HuH-7.5 (cell line): Measurements from ENCODE around the gene ATG9B.

ENCODE experiments used
- DNase-seq: peaks from one replicate; pipeline ENCODE4 v3.0.0; 2011; ENCODE audit warnings: low spot score

The ATG9B gene

DNA sequence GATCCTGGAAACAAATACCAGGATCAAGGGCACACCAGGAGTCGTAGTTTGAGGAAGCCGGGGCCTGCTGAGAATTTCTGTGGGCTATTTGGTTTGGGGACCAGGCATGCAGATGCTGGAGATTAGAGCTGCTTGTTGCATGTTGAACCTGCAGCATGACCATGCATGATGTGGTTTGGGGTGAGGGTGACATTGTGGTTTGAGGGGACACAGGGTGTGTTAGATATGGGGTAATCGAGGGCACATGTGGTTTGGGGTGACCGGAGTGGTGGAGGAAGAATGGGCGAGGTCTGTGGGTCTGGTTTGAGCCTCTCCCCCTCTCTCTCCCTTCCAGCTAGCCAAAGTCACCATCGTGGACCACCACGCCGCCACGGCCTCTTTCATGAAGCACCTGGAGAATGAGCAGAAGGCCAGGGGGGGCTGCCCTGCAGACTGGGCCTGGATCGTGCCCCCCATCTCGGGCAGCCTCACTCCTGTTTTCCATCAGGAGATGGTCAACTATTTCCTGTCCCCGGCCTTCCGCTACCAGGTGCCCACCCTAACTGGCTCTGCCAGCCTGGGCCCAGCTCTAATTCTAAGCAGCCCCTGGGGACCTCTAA is 23.3 kb downstream of the ATG9B start:
- DNase-seq: no peak

DNA sequence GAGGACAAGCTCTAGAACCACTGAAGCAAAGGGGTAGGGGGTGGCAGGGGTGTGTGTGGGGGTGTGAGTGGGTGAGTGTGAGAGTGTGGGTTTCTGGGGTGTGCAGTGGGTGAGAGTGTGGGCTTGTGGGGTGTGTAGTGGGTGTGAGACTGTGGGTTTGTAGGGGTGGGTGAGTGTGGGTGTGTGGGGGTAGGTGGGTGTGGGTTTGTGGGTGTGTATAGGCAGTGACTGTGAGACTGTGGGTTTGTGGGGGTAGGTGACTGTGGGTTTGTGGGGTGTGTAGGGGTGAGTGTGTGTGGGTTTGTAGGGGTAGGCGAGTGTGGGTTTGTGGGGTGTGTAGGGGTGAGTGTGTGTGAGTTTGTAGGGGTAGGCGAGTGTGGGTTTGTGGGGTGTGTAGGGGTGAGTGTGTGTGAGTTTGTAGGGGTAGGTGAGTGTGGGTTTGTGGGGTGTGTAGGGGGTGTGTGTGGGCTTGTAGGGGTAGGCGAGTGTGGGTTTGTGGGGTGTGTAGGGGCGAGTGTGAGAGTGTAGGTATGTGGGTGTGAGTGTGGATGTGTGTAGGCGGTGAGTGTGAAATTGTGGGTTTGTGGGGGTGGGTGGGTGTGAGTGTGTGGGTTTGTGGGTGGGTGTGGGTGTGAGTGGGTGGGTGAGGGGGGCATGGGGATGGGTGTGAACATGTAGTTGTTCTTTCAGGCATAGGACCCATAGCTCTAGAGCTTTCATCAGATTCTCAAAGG is 24.6 kb downstream of the ATG9B start:
- no peak for DNase-seq

- no peak for DNase-seq
These were observed 25.3 kb downstream of the ATG9B start for GRCh38 chr7:150999001-150999400.

- no peak for DNase-seq
These were observed 26.0 kb downstream of the ATG9B start for GRCh38 chr7:150998341-150998740.

GRCh38 chr7:150997817-150998216 is 26.5 kb downstream of the ATG9B start:
- no peak for DNase-seq

DNA sequence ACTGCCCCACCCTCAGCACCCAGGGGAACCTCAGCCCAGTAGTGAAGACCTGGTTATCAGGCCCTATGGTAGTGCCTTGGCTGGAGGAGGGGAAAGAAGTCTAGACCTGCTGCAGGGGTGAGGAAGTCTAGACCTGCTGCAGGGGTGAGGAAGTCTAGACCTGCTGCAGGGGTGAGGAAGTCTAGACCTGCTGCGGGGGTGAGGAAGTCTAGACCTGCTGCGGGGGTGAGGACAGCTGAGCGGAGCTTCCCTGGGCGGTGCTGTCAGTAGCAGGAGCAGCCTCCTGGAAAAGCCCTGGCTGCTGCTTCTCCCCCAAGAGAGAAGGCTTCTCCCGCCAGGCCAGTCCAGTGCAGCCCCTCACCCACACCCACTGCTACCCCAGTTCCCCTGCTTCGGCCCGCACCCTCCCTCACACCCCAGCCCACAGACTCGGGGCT is 27.2 kb downstream of the ATG9B start:
- no peak for DNase-seq

GRCh38 chr7:150996376-150997074 is 27.8 kb downstream of the ATG9B start:
- DNase-seq: no peak

DNA sequence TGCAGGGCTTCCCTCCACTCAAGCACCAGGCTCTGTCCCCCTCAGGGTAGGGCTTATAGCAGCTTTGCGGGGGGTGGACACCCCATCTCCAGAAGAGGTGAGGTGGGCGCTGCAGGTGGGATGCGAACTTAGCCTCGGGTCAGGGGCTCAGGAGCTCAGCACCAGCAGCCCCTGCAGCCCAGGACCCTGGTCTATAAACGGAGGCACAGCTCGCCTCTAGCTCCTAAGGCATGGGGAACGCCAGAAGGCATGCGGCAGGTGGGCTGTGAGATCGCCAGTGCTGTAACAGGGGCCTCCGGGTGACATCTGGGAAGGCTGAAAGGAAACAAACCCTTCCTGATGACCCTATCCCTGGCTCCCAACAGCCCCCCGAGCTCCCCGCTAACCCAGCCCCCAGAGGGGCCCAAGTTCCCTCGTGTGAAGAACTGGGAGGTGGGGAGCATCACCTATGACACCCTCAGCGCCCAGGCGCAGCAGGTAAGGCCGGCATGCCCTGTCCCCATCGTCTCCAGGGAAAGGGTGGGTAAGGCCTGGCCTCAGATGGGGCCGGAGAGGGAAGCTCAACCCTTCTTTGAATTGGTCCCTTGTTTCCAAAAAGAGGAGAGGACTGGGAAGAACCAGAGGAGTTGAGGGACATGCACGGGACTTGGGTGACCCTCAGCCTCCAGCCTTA is 29.3 kb downstream of the ATG9B start:
- DNase-seq: no peak

DNA sequence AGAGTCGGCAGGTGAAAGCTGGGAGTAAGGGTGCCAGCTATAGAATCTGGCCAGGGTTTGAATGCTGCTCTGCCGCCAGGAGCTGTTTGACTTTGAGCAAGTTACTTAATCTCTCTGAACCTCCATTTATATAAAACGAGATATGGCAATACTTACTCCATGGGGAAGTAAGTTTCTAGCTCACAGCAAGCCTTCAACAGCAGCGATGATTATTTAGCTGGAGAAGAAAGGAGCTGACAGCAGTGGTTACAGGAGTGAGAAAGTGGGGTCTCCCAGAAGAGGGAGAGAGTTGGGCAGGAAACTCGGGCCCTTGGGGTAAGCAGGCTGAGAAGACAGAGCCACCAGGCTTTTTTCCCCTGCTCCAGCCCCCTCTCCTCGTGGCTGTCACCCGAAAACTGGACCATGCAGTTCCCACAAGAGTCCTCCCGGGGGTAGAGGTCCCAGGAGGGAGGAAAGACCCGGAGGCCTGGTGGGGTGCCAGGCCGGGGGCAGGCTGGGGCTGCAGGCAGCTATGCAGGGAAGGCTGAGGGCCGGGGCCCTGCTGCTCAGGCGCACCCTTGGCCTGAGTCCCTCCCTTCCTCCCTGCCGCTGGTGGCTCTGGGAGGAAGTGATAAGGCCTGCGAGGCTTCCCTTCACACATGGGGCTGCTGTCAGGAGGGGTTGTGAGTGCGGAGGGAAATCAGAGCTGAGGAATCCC is 30.0 kb downstream of the ATG9B start:
- DNase-seq: no peak

DNA sequence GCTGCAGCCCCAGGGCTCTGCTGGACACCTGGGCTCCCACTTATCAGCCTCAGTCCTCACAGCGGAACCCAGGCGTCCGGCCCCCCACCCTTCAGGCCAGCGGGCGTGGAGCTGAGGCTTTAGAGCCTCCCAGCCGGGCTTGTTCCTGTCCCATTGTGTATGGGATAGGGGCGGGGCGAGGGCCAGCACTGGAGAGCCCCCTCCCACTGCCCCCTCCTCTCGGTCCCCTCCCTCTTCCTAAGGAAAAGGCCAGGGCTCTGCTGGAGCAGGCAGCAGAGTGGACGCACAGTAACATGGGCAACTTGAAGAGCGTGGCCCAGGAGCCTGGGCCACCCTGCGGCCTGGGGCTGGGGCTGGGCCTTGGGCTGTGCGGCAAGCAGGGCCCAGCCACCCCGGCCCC is 30.8 kb downstream of the ATG9B start:
- DNase-seq: no peak

GRCh38 chr7:150992833-150993302 is 31.4 kb downstream of the ATG9B start:
- no peak for DNase-seq

- DNase-seq: no peak
These were observed 32.1 kb downstream of the ATG9B start for GRCh38 chr7:150992051-150992640.

DNA sequence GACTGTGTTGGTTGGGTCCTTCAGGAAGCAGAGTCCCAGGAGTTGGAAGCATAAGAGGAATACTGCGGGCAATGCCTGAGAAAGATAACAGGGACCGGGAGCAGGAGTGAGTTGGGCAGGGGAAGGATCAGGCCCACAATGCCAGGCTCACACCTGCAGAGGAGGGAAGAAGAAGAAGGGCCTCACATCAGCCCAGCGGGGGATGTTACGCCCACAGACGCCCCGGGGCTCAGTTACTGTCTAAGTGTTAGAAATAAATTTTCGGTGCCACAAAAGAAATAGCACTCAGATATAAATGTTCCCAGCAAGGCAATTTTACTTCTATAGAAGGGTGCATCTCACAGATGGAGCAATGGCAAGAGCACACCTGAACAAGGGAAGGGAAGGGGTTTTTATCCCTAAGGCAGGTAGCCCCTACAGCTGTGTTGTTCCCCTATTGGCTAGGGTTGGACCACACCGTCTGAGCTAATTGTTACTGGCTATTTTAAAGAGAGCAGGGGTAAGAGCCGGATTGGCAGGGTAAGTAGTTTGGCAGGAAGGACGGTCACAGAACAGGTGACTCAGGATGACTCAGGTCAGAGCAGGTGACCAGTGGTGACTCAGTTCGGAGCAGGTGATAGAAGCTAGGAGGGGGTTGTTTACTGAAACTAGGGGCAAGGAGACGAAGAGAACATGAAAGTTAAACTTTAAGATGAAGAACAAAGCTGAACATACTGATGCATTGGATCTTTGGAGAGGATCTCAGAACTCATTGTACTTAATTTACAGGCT is 33.7 kb downstream of the ATG9B start, which contains the start of gene NOS3:
Gene NOS3, plus strand, starts transcription at position 602 of the 771 bp plus-strand sequence. CDS start 2,787 bp downstream, outside the sequence.
- DNase-seq: no peak

GRCh38 chr7:150989456-150989855 is 34.8 kb downstream of the ATG9B start:
- DNase-seq: no peak

DNA sequence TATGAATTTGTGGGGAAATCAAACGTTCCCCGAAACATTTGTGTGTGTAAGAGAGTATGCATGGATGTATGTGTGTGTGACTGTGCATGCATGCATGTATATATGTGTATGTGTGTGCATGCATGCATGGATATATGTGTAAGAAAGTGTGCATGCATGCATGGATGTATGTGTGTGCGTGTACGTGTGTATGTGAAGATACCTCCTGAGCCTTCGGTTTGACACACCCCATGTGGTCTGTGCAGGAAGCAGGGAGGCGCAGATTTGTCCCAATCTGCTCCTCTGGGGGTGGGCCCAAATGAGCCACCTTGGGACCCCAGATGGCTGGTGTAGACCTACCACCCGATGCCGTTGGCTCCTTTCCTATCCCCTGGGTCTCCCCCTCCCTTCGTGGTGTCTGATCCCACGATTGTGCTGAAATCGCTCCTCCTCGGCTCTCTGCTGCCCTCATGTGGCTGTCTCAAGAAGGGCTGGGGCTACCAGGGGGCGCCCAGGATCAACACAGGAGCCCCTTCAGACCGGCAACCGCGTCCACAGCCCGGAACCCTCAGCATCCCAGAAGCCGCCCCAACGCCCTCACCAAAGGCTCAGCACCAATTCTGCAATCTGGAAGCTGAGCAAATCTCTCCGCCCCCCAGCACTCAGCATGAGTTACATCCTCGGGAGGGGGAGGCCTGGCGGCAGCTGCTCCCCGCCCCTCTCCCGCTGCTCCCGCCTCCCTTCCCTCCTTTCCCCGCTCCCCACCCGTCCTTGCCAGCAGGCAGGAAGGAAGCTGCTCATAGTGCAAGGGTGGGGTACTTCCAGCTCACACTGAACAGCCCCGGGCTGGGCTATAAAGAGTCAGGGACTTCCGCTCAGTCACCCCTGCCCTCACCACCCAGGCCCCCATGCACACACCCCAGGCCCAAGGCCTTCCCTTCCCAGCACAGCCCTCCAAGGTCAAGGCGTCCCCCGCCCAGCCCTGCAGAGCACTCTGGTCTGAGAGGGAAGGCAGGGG is 35.8 kb downstream of the ATG9B start:
- DNase-seq: peak; percentile 85

DNA sequence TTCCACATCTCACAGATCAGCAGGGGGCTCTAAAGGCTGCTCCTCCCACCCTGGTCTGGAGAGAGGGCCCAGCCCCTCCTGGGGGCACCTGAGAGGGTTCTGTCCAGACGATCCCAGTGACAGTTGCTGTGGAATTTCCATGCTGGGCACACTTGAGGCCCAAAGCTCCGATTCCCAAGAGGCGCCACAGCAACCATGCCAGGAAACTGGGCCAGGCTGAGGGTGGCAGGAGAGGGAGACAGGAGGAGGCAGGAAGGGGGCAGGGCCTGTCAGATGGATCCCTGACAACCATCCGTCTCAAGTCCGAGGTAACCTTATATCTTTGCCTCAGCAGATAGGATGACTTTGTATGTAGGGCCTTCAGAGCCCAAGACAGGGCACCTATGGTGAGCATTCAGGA is 37.7 kb downstream of the ATG9B start:
- no peak for DNase-seq

DNA sequence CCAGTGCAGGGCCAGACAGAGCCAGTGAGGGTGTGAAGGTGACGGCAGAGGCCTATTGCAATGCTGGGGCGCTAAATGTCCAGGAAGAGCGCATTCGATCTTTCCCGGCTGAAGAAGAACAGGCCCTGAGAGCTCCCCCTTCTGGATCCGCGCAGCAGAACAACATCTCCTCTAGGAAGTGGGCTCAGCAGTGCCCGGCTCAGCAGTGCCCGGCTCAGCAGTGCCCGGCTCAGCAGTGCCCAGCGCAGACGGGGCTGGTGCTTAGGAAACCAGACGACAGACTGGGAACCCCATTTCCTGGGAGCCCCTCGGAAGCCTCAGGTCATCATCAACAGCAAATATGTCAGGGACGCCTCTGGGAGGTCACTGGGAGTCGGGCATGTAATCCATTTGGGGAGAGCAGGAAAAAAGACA is 38.2 kb downstream of the ATG9B start:
- DNase-seq: peak; percentile 79

- DNase-seq: peak; percentile 62
These were observed 40.4 kb downstream of the ATG9B start for GRCh38 chr7:150983893-150984368.

- no peak for DNase-seq
These were observed 41.9 kb downstream of the ATG9B start for GRCh38 chr7:150982351-150982750.
